HEK293 (cell line): Measurements from ENCODE around the gene HSPH1.
A peak's percentile ranks its signal among the peaks of the same experiment; 100 is the strongest.

Experiments used
- GLIS1 ChIP-seq: fragments of 450-650 bp; formaldehyde crosslinking; IDR thresholded peaks from 2 replicates; pipeline ENCODE4 v1.5.1; 2016; ENCODE audit warnings: missing biosample characterization, missing genetic modification characterization
- PBX3 ChIP-seq: sonication (generic); formaldehyde crosslinking; IDR thresholded peaks from 2 replicates; pipeline ENCODE4 v1.8.1; 2022; ENCODE audit warnings: mild to moderate bottlenecking, moderate library complexity, missing genetic modification reagents
- PRDM4 ChIP-seq: fragments of 450-650 bp; formaldehyde crosslinking; IDR thresholded peaks from 2 replicates; pipeline ENCODE4 v1.5.1; 2017; ENCODE audit warnings: missing biosample characterization, missing genetic modification characterization
- SP2 ChIP-seq: fragments of 450-650 bp; formaldehyde crosslinking; IDR thresholded peaks from 2 replicates; pipeline ENCODE4 v1.5.1; 2016; ENCODE audit warnings: missing biosample characterization, missing genetic modification characterization
- YY2 ChIP-seq: fragments of 450-650 bp; formaldehyde crosslinking; IDR thresholded peaks from 2 replicates; pipeline ENCODE4 v1.5.1; 2016; ENCODE audit warnings: missing biosample characterization, missing genetic modification characterization
- ZBTB48 ChIP-seq: fragments of 450-650 bp; formaldehyde crosslinking; IDR thresholded peaks from 2 replicates; pipeline ENCODE4 v1.5.1; 2016; ENCODE audit warnings: missing biosample characterization, missing genetic modification characterization
- ZBTB8A ChIP-seq: fragments of 450-650 bp; formaldehyde crosslinking; IDR thresholded peaks from 2 replicates; pipeline ENCODE4 v1.5.1; 2016; ENCODE audit warnings: missing biosample characterization, missing genetic modification characterization
- ZNF157 ChIP-seq: fragments of 450-650 bp; formaldehyde crosslinking; IDR thresholded peaks from 2 replicates; pipeline ENCODE4 v1.5.1; 2016; ENCODE audit warnings: missing biosample characterization, missing genetic modification characterization
- ZNF18 ChIP-seq: fragments of 450-650 bp; formaldehyde crosslinking; IDR thresholded peaks from 2 replicates; pipeline ENCODE4 v1.5.1; 2016; ENCODE audit warnings: missing biosample characterization, missing genetic modification characterization
- ZNF19 ChIP-seq: fragments of 450-650 bp; formaldehyde crosslinking; IDR thresholded peaks from 2 replicates; pipeline ENCODE4; 2016; ENCODE audit warnings: missing biosample characterization, missing genetic modification characterization, low read depth
- ZNF2 ChIP-seq: fragments of 450-650 bp; formaldehyde crosslinking; IDR thresholded peaks from 2 replicates; pipeline ENCODE4 v1.5.1; 2016; ENCODE audit warnings: missing biosample characterization, missing genetic modification characterization
- ZNF274 ChIP-seq, 2 experiments: fragments of 200-500 bp in 1 of 2; fragments of 450-650 bp in 1 of 2; sonication (Bioruptor generic) in 1 of 2; formaldehyde crosslinking in 1 of 2; IDR thresholded peaks; 2 replicates each; pipeline versions ENCODE4 v1.5.1 to v1.6.1; 2014 to 2016; ENCODE audit warnings: borderline replicate concordance in 1 of 2, inconsistent platforms in 1 of 2, low read length in 1 of 2, missing biosample characterization in 1 of 2, missing genetic modification characterization in 1 of 2
- ZNF311 ChIP-seq: fragments of 450-650 bp; formaldehyde crosslinking; IDR thresholded peaks from 2 replicates; pipeline ENCODE4 v1.5.1; 2017; ENCODE audit warnings: missing biosample characterization, missing genetic modification characterization, borderline replicate concordance
- ZNF423 ChIP-seq: fragments of 450-650 bp; formaldehyde crosslinking; IDR thresholded peaks from 2 replicates; pipeline ENCODE4 v1.5.1; 2016; ENCODE audit warnings: missing biosample characterization, missing genetic modification characterization
- ZNF521 ChIP-seq: fragments of 450-650 bp; formaldehyde crosslinking; IDR thresholded peaks from 2 replicates; pipeline ENCODE4 v1.5.1; 2017; ENCODE audit warnings: missing biosample characterization, mild to moderate bottlenecking, missing genetic modification characterization
- ZNF596 ChIP-seq: fragments of 450-650 bp; IDR thresholded peaks from 2 replicates; pipeline ENCODE4 v1.5.0; 2018; ENCODE audit warnings: missing biosample characterization, mild to moderate bottlenecking, missing genetic modification characterization, moderate library complexity
- ZNF600 ChIP-seq: fragments of 450-650 bp; formaldehyde crosslinking; IDR thresholded peaks from 2 replicates; pipeline ENCODE4 v1.5.1; 2016; ENCODE audit warnings: missing biosample characterization, missing genetic modification characterization
- ZNF792 ChIP-seq: fragments of 450-650 bp; formaldehyde crosslinking; IDR thresholded peaks from 2 replicates; pipeline ENCODE4 v1.5.1; 2016; ENCODE audit warnings: missing biosample characterization, missing genetic modification characterization
- ZSCAN23 ChIP-seq: fragments of 450-650 bp; formaldehyde crosslinking; IDR thresholded peaks from 2 replicates; pipeline ENCODE4 v1.5.1; 2016; ENCODE audit warnings: missing biosample characterization, missing genetic modification characterization
- ZSCAN30 ChIP-seq: fragments of 450-650 bp; IDR thresholded peaks from 2 replicates; pipeline ENCODE4 v1.5.1; 2018; ENCODE audit warnings: missing biosample characterization, mild to moderate bottlenecking, missing genetic modification characterization, moderate library complexity
- TF ChIP-seq, protein P1 (sequence below): fragments of 450-650 bp; formaldehyde crosslinking; IDR thresholded peaks from 2 replicates; pipeline ENCODE4 v1.5.1; 2016; ENCODE audit warnings: missing biosample characterization, missing genetic modification characterization, borderline replicate concordance
- TF ChIP-seq, protein P2 (sequence below): fragments of 450-650 bp; formaldehyde crosslinking; IDR thresholded peaks from 2 replicates; pipeline ENCODE4 v1.5.1; 2016; ENCODE audit warnings: missing biosample characterization, missing genetic modification characterization, borderline replicate concordance
- TF ChIP-seq, protein P3 (sequence below): IDR thresholded peaks from 2 replicates; pipeline ENCODE4 v1.6.1; 2011; ENCODE audit warnings: mild to moderate bottlenecking, low read depth, low read length, borderline replicate concordance

Gene HSPH1

GRCh38 chr13:31209172-31209840 lies 47.6 kb upstream of the HSPH1 start (continued):
- TF ChIP-seq, protein P1, sequence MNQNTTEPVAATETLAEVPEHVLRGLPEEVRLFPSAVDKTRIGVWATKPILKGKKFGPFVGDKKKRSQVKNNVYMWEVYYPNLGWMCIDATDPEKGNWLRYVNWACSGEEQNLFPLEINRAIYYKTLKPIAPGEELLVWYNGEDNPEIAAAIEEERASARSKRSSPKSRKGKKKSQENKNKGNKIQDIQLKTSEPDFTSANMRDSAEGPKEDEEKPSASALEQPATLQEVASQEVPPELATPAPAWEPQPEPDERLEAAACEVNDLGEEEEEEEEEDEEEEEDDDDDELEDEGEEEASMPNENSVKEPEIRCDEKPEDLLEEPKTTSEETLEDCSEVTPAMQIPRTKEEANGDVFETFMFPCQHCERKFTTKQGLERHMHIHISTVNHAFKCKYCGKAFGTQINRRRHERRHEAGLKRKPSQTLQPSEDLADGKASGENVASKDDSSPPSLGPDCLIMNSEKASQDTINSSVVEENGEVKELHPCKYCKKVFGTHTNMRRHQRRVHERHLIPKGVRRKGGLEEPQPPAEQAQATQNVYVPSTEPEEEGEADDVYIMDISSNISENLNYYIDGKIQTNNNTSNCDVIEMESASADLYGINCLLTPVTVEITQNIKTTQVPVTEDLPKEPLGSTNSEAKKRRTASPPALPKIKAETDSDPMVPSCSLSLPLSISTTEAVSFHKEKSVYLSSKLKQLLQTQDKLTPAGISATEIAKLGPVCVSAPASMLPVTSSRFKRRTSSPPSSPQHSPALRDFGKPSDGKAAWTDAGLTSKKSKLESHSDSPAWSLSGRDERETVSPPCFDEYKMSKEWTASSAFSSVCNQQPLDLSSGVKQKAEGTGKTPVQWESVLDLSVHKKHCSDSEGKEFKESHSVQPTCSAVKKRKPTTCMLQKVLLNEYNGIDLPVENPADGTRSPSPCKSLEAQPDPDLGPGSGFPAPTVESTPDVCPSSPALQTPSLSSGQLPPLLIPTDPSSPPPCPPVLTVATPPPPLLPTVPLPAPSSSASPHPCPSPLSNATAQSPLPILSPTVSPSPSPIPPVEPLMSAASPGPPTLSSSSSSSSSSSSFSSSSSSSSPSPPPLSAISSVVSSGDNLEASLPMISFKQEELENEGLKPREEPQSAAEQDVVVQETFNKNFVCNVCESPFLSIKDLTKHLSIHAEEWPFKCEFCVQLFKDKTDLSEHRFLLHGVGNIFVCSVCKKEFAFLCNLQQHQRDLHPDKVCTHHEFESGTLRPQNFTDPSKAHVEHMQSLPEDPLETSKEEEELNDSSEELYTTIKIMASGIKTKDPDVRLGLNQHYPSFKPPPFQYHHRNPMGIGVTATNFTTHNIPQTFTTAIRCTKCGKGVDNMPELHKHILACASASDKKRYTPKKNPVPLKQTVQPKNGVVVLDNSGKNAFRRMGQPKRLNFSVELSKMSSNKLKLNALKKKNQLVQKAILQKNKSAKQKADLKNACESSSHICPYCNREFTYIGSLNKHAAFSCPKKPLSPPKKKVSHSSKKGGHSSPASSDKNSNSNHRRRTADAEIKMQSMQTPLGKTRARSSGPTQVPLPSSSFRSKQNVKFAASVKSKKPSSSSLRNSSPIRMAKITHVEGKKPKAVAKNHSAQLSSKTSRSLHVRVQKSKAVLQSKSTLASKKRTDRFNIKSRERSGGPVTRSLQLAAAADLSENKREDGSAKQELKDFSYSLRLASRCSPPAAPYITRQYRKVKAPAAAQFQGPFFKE (tag by site-specific recombination): no peak
- TF ChIP-seq ZNF521 (no peak), ZNF19 (tag by site-specific recombination) (no peak), GLIS1 (peak; percentile 92), SP2 (peak; percentile 45), ZNF274 (IDR thresholded peaks at IDR 0.05; ENCODE audit: low read length) (no peak), ZNF274 (tag by site-specific recombination; IDR thresholded peaks at IDR 0.05; ENCODE audit: borderline replicate concordance) (no peak), ZBTB48 (tag by site-specific recombination) (no peak; the same call in 1 of the 2 replicates), PRDM4 (tag by site-specific recombination) (no peak), ZNF157 (tag by site-specific recombination) (no peak), ZBTB8A (peak; percentile 28; the same call in 1 of the 2 replicates), ZNF600 (tag by site-specific recombination) (peak; percentile 59), ZNF792 (tag by site-specific recombination) (no peak), ZNF423 (tag by site-specific recombination) (peak; percentile 79), ZNF2 (tag by site-specific recombination) (no peak), ZSCAN23 (tag by site-specific recombination) (no peak), PBX3 (CRISPR knock-in tag) (no peak), ZNF18 (tag by site-specific recombination) (no peak), ZNF596 (tag by site-specific recombination) (peak; percentile 18; the same call in 1 of the 2 replicates), ZSCAN30 (tag by site-specific recombination) (0 out of 2 replicates have a peak, but pooled peaks have one; percentile 32), ZNF311 (tag by site-specific recombination) (no peak), YY2 (tag by site-specific recombination) (no peak)
- TF ChIP-seq, protein P2, sequence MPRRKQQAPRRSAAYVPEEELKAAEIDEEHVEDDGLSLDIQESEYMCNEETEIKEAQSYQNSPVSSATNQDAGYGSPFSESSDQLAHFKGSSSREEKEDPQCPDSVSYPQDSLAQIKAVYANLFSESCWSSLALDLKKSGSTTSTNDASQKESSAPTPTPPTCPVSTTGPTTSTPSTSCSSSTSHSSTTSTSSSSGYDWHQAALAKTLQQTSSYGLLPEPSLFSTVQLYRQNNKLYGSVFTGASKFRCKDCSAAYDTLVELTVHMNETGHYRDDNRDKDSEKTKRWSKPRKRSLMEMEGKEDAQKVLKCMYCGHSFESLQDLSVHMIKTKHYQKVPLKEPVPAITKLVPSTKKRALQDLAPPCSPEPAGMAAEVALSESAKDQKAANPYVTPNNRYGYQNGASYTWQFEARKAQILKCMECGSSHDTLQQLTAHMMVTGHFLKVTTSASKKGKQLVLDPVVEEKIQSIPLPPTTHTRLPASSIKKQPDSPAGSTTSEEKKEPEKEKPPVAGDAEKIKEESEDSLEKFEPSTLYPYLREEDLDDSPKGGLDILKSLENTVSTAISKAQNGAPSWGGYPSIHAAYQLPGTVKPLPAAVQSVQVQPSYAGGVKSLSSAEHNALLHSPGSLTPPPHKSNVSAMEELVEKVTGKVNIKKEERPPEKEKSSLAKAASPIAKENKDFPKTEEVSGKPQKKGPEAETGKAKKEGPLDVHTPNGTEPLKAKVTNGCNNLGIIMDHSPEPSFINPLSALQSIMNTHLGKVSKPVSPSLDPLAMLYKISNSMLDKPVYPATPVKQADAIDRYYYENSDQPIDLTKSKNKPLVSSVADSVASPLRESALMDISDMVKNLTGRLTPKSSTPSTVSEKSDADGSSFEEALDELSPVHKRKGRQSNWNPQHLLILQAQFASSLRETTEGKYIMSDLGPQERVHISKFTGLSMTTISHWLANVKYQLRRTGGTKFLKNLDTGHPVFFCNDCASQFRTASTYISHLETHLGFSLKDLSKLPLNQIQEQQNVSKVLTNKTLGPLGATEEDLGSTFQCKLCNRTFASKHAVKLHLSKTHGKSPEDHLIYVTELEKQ (tag by site-specific recombination): no peak
- TF ChIP-seq, protein P3, sequence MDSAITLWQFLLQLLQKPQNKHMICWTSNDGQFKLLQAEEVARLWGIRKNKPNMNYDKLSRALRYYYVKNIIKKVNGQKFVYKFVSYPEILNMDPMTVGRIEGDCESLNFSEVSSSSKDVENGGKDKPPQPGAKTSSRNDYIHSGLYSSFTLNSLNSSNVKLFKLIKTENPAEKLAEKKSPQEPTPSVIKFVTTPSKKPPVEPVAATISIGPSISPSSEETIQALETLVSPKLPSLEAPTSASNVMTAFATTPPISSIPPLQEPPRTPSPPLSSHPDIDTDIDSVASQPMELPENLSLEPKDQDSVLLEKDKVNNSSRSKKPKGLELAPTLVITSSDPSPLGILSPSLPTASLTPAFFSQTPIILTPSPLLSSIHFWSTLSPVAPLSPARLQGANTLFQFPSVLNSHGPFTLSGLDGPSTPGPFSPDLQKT: no peak
